ENCODE data around the gene RASA4B. TPM values are rescaled to one million over a fixed set of nuclear protein-coding genes. Genes with fewer than 3 reads are reported as not detected.

RASA4B gene
- total and polyA plus RNA-seq, 9 of the 15 experiments (the other 6 are each of a cell fraction or from before 2014, with no cell fraction given) = 0.01 to 2.9 (median 1.5) TPM; not detected in 1

- TF ChIP-seq, protein P1, sequence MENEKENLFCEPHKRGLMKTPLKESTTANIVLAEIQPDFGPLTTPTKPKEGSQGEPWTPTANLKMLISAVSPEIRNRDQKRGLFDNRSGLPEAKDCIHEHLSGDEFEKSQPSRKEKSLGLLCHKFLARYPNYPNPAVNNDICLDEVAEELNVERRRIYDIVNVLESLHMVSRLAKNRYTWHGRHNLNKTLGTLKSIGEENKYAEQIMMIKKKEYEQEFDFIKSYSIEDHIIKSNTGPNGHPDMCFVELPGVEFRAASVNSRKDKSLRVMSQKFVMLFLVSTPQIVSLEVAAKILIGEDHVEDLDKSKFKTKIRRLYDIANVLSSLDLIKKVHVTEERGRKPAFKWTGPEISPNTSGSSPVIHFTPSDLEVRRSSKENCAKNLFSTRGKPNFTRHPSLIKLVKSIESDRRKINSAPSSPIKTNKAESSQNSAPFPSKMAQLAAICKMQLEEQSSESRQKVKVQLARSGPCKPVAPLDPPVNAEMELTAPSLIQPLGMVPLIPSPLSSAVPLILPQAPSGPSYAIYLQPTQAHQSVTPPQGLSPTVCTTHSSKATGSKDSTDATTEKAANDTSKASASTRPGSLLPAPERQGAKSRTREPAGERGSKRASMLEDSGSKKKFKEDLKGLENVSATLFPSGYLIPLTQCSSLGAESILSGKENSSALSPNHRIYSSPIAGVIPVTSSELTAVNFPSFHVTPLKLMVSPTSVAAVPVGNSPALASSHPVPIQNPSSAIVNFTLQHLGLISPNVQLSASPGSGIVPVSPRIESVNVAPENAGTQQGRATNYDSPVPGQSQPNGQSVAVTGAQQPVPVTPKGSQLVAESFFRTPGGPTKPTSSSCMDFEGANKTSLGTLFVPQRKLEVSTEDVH (IDR thresholded peaks at IDR 0.05; ENCODE audit: low read depth, partially characterized antibody) = no peak
- no peak for TF ChIP-seq ZKSCAN3 (CRISPR knock-in tag; IDR thresholded peaks at IDR 0.05)
- TF ChIP-seq, protein P2, sequence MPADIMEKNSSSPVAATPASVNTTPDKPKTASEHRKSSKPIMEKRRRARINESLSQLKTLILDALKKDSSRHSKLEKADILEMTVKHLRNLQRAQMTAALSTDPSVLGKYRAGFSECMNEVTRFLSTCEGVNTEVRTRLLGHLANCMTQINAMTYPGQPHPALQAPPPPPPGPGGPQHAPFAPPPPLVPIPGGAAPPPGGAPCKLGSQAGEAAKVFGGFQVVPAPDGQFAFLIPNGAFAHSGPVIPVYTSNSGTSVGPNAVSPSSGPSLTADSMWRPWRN (IDR thresholded peaks at IDR 0.05; ENCODE audit: low read depth) = no peak
- no peak for TF ChIP-seq MLX (CRISPR knock-in tag; conservative IDR thresholded peaks at IDR 0.05)
- no peak for TF ChIP-seq ZNF780A (CRISPR knock-in tag; IDR thresholded peaks at IDR 0.05)
These were observed 72.5 kb downstream of the RASA4B start (continued) for GRCh38 chr7:102444961-102445673.
